Measurements from ENCODE around the gene RUNX2.

DNA sequence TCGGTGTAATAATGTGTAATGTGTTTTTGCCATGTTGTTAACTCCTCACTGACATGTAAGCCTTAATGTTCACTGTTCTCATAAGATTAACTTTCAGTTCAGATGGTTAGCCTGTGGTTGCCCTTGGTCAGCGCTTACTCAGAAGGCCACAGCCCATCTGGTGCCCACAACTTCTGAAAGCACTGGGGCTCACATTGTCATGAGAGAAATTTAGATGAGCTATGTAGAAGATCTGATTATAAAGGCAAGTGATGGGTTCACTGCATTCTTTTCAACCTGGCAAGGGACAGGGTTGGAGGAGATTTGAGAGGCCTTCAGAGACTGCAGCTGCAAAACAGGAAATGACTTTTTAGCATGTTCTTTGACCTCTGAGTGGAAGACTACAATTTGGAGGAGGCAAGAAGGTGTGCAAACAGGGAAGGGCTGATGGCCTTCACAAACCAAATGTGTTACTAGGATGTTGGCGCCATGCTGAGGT lies 291.9 kb downstream of the RUNX2 start:
- TF ChIP-seq, protein P1, sequence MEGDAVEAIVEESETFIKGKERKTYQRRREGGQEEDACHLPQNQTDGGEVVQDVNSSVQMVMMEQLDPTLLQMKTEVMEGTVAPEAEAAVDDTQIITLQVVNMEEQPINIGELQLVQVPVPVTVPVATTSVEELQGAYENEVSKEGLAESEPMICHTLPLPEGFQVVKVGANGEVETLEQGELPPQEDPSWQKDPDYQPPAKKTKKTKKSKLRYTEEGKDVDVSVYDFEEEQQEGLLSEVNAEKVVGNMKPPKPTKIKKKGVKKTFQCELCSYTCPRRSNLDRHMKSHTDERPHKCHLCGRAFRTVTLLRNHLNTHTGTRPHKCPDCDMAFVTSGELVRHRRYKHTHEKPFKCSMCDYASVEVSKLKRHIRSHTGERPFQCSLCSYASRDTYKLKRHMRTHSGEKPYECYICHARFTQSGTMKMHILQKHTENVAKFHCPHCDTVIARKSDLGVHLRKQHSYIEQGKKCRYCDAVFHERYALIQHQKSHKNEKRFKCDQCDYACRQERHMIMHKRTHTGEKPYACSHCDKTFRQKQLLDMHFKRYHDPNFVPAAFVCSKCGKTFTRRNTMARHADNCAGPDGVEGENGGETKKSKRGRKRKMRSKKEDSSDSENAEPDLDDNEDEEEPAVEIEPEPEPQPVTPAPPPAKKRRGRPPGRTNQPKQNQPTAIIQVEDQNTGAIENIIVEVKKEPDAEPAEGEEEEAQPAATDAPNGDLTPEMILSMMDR (conservative IDR thresholded peaks at IDR 0.05; ENCODE audit: low read length): no peak
- no peak for TF ChIP-seq EZH2phosphoT487 (IDR thresholded peaks at IDR 0.05; ENCODE audit: borderline replicate concordance, low read depth, low read length)

All from OCI-LY7 (cell line).